WTC11 (cell line): ENCODE data around the gene TMEM62.

Experiments used
- CREB1 ChIP-seq: sonication (generic); formaldehyde crosslinking; IDR thresholded peaks from 2 replicates; pipeline ENCODE4 v1.8.0; 2023; ENCODE audit warnings: mild to moderate bottlenecking, missing genetic modification reagents
- FOXJ3 ChIP-seq: sonication (generic); formaldehyde crosslinking; IDR thresholded peaks from 2 replicates; pipeline ENCODE4 v1.9.0; 2021; ENCODE audit warnings: missing genetic modification reagents, mild to moderate bottlenecking, borderline replicate concordance
- NFATC4 ChIP-seq: fragments of 250-450 bp; sonication (Bioruptor Pico); IDR thresholded peaks from 2 replicates; pipeline ENCODE4 v1.9.0; 2021; ENCODE audit warnings: mild to moderate bottlenecking
- NFE2L1 ChIP-seq: sonication (generic); formaldehyde crosslinking; IDR thresholded peaks from 2 replicates; pipeline ENCODE4 v1.8.1; 2023; ENCODE audit warnings: missing genetic modification reagents
- RELA ChIP-seq: sonication (generic); formaldehyde crosslinking; IDR thresholded peaks from 2 replicates; pipeline ENCODE4 v1.8.1; 2022; ENCODE audit warnings: missing genetic modification reagents, mild to moderate bottlenecking, borderline replicate concordance
- ZNF423 ChIP-seq: fragments of 250-450 bp; sonication (Bioruptor Pico); IDR thresholded peaks from 2 replicates; pipeline ENCODE4 v2.1.2; 2022; ENCODE audit warnings: mild to moderate bottlenecking, moderate library complexity
- TF ChIP-seq, protein P1 (sequence below): sonication (generic); formaldehyde crosslinking; conservative IDR thresholded peaks from 2 replicates; pipeline ENCODE4 v1.8.1; 2022; ENCODE audit warnings: mild to moderate bottlenecking, missing genetic modification reagents
- TF ChIP-seq, protein P2 (sequence below): fragments of 200-600 bp; IDR thresholded peaks from 2 replicates; pipeline ENCODE4 v1.8.0; 2022; ENCODE audit warnings: antibody characterized with exemption
- TF ChIP-seq, protein P3 (sequence below): sonication (generic); formaldehyde crosslinking; IDR thresholded peaks from 2 replicates; pipeline ENCODE4 v1.8.1; 2022; ENCODE audit warnings: low read depth, missing genetic modification reagents, borderline replicate concordance
- TF ChIP-seq, protein P4 (sequence below): sonication (generic); formaldehyde crosslinking; IDR thresholded peaks from 2 replicates; pipeline ENCODE4 v1.8.0; 2022; ENCODE audit warnings: mild to moderate bottlenecking, missing genetic modification reagents
- TF ChIP-seq, protein P5 (sequence below): sonication (generic); formaldehyde crosslinking; IDR thresholded peaks from 2 replicates; pipeline ENCODE4 v1.8.1; 2022; ENCODE audit warnings: missing genetic modification reagents, borderline replicate concordance
- TF ChIP-seq, protein P6 (sequence below): sonication (generic); formaldehyde crosslinking; IDR thresholded peaks from 2 replicates; pipeline ENCODE4 v1.8.1; 2023; ENCODE audit warnings: mild to moderate bottlenecking, missing genetic modification reagents, moderate library complexity

DNA sequence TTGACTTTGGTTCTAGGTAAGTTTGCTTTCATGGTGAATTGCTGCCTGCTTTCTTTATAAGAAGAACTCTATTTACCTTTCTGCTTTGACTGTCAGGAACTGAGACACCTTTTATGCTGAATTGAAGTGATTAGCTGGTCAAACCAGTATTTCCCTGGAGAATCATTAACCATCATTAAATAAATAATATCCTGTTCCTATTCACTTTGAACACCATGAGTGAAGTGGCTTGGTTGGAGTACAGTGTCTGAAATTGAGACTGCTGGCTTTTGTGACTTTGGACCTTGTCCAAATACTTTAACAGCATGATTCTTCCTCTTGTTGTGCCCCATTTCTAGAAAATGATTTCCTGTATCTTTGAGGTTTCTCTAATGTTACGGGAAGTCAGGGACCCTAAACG lies 5.6 kb upstream of the TMEM62 start:
- TF ChIP-seq NFATC4 (CRISPR knock-in tag) (no peak), RELA (CRISPR knock-in tag) (no peak), FOXJ3 (CRISPR knock-in tag) (no peak), ZNF423 (CRISPR knock-in tag) (no peak), NFE2L1 (CRISPR knock-in tag) (no peak), CREB1 (CRISPR knock-in tag) (no peak)
- TF ChIP-seq, protein P1, sequence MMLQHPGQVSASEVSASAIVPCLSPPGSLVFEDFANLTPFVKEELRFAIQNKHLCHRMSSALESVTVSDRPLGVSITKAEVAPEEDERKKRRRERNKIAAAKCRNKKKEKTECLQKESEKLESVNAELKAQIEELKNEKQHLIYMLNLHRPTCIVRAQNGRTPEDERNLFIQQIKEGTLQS, result no peak
- TF ChIP-seq, protein P2, sequence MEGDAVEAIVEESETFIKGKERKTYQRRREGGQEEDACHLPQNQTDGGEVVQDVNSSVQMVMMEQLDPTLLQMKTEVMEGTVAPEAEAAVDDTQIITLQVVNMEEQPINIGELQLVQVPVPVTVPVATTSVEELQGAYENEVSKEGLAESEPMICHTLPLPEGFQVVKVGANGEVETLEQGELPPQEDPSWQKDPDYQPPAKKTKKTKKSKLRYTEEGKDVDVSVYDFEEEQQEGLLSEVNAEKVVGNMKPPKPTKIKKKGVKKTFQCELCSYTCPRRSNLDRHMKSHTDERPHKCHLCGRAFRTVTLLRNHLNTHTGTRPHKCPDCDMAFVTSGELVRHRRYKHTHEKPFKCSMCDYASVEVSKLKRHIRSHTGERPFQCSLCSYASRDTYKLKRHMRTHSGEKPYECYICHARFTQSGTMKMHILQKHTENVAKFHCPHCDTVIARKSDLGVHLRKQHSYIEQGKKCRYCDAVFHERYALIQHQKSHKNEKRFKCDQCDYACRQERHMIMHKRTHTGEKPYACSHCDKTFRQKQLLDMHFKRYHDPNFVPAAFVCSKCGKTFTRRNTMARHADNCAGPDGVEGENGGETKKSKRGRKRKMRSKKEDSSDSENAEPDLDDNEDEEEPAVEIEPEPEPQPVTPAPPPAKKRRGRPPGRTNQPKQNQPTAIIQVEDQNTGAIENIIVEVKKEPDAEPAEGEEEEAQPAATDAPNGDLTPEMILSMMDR, result no peak
- TF ChIP-seq, protein P3, sequence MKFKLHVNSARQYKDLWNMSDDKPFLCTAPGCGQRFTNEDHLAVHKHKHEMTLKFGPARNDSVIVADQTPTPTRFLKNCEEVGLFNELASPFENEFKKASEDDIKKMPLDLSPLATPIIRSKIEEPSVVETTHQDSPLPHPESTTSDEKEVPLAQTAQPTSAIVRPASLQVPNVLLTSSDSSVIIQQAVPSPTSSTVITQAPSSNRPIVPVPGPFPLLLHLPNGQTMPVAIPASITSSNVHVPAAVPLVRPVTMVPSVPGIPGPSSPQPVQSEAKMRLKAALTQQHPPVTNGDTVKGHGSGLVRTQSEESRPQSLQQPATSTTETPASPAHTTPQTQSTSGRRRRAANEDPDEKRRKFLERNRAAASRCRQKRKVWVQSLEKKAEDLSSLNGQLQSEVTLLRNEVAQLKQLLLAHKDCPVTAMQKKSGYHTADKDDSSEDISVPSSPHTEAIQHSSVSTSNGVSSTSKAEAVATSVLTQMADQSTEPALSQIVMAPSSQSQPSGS, result no peak
- TF ChIP-seq, protein P4, sequence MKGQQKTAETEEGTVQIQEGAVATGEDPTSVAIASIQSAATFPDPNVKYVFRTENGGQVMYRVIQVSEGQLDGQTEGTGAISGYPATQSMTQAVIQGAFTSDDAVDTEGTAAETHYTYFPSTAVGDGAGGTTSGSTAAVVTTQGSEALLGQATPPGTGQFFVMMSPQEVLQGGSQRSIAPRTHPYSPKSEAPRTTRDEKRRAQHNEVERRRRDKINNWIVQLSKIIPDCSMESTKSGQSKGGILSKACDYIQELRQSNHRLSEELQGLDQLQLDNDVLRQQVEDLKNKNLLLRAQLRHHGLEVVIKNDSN, result no peak
- TF ChIP-seq, protein P5, sequence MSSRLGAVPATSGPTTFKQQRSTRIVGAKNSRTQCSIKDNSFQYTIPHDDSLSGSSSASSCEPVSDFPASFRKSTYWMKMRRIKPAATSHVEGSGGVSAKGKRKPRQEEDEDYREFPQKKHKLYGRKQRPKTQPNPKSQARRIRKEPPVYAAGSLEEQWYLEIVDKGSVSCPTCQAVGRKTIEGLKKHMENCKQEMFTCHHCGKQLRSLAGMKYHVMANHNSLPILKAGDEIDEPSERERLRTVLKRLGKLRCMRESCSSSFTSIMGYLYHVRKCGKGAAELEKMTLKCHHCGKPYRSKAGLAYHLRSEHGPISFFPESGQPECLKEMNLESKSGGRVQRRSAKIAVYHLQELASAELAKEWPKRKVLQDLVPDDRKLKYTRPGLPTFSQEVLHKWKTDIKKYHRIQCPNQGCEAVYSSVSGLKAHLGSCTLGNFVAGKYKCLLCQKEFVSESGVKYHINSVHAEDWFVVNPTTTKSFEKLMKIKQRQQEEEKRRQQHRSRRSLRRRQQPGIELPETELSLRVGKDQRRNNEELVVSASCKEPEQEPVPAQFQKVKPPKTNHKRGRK (CRISPR knock-in tag), result no peak
- TF ChIP-seq, protein P6, sequence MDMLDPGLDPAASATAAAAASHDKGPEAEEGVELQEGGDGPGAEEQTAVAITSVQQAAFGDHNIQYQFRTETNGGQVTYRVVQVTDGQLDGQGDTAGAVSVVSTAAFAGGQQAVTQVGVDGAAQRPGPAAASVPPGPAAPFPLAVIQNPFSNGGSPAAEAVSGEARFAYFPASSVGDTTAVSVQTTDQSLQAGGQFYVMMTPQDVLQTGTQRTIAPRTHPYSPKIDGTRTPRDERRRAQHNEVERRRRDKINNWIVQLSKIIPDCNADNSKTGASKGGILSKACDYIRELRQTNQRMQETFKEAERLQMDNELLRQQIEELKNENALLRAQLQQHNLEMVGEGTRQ (CRISPR knock-in tag), result no peak
